ENCODE results near the gene PKD1.

DNA sequence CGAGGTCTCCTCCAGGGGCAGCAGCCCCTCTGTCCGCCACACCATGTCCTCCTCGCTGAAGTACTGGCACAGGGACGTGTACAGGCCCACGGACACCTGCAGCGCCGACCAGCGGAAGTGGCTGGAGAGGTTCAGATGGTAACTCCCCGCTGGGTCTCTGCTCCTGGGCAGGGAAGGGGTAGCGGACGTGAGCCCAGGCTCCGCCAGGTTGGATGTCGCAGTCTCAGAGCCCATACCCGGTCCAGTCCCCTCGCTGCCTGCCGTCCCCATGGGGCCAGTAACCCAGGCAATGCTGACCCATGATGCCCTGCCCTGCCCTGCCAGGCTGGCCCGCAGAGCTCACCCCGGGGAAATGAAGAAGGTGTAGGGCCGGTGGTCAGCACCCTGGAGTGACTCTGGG, 33.2 kb downstream of the PKD1 start:
- TF ChIP-seq, protein P1, sequence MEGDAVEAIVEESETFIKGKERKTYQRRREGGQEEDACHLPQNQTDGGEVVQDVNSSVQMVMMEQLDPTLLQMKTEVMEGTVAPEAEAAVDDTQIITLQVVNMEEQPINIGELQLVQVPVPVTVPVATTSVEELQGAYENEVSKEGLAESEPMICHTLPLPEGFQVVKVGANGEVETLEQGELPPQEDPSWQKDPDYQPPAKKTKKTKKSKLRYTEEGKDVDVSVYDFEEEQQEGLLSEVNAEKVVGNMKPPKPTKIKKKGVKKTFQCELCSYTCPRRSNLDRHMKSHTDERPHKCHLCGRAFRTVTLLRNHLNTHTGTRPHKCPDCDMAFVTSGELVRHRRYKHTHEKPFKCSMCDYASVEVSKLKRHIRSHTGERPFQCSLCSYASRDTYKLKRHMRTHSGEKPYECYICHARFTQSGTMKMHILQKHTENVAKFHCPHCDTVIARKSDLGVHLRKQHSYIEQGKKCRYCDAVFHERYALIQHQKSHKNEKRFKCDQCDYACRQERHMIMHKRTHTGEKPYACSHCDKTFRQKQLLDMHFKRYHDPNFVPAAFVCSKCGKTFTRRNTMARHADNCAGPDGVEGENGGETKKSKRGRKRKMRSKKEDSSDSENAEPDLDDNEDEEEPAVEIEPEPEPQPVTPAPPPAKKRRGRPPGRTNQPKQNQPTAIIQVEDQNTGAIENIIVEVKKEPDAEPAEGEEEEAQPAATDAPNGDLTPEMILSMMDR (IDR thresholded peaks at IDR 0.05), result no peak
- no peak for TF ChIP-seq POLR2A (IDR thresholded peaks at IDR 0.05)
